NCI-H748 (cell line): ENCODE measurements around the gene MNAT1.

ENCODE experiments used
- DNase-seq: peaks from one replicate; lab custom pipeline; 2025; ENCODE audit not compliant: unreplicated experiment; lab: John Stamatoyannopoulos, UW

Gene MNAT1

DNA sequence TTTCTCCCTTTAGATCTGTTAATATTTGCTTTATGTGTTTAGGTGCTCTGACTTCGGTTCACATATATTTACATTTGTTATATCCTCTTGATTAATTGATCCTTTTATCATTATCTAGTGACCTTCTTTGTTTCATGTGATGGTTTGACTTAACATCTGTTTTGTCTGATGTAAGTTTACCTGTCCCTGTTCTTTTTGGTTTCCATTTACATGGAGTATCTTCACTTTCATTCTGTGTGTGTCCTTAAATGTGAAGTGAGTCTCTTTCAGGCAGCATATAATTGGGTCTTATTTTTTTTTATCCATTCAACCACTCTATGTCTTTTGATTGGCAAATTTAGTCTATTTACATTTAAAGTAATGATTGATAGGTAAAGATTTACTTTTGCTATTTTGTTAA is 222.1 kb downstream of the MNAT1 start:
- DNase-seq = no peak

DNA sequence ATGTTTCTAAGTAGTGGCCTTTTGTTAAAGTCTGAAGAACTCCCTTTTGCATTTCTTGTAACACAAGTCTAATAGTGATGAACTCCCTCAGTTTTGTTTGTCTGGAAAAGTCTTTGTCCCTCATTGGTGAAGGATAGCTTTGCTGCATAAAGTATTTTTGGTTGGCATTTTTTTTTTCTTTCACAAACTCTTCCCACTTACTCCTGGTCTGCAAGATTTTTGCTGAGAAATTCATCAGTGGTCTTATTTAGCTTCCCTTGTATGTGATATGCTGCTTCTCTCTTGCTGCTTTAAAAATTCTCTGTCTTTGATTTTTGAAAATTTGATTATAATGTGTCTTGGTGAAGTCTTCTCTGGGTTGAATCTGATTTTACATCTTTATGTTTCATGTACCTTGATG is 223.6 kb downstream of the MNAT1 start:
- no peak for DNase-seq

DNA sequence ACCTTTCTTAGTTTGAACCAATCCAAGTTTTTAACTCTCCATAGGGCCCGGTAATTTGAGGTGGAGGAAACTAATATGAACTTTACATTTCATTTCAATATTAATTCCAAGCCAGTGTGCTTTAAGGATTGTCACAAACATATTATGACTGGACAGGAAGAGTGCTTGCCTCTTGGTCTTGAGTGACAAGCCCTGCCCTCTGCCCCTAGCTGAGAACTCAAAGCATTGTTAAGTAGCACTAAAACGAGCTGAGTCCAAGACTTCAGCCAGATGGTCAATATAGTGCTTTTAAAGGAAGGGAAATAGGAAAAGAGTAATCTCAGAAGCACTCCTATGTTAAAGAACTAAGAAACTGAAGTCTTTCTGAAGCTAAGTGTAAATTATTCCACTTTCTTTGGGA is 229.2 kb downstream of the MNAT1 start:
- DNase-seq = no peak

DNA sequence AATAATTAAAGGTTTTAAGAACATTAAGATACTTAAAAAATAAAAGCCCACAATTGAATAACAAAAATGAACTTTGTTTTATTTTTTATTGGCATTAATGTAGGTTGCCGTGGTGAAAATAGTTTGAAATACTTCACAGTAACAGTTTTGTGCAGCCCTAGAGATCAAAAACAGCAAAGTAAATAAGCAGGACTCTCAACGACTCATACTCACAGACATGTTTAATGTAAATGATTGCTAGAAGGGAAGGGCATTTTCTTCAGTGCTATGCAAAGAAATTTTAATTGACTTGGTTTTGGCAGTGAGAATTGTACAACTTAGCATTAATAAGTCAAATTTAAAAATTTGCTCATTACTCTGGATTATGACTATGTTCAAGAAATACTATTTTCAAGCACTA is 230.3 kb downstream of the MNAT1 start:
- no peak for DNase-seq

DNA sequence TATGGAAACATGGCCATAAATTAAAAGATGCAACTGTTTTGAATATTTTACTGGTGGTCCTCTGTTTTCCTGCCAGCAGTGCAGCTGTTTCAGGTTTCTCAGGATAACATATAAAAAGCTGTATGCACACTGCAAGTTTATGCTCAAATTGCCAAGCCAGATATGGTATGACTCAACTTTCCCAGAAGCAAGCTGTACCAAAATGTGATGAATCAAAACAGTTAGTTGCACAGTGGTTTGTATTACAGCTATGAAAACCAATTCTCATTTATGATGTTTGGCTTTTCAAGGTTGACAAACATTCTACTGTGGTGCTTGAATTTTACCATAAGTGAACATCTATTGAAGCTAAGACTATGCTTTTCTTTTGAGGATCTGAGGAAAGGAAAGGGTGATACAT is 230.8 kb downstream of the MNAT1 start:
- no peak for DNase-seq

DNA sequence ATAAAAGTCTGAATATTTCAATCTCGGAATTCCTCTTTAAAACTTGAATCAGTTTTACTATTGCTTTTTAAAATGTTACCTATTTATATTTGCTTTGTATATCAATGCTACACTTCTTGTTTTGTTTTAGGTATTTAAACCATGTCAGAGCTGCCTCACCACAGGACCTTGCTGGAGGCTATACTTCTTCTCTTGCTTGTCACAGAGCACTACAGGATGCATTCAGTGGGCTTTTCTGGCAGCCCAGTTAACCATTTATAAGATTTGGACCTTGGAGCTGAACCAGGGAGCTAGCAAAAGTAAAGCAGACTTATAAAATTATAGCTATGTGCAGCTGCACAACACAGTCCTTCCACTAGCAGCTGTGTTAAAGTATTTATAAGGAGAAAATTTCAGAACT is 233.5 kb downstream of the MNAT1 start:
- DNase-seq = no peak

DNA sequence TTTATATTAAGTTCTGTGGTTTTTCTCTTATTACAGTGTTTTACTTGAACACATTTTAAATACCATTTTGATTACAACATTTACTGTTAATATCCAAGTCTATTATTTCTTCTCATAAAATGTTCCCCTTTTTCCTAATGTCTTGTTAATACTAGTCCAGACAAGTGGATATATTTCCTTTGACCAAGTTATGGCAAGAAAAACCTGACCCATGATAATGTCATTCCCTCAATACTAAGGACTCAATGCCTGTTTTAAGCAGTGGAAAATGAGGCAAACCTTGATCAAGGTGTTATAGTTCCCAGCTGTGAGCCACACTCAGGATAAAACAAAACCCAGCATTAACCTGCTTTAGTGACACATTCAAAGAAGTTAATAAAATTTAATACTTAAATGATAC is 234.1 kb downstream of the MNAT1 start:
- no peak for DNase-seq

DNA sequence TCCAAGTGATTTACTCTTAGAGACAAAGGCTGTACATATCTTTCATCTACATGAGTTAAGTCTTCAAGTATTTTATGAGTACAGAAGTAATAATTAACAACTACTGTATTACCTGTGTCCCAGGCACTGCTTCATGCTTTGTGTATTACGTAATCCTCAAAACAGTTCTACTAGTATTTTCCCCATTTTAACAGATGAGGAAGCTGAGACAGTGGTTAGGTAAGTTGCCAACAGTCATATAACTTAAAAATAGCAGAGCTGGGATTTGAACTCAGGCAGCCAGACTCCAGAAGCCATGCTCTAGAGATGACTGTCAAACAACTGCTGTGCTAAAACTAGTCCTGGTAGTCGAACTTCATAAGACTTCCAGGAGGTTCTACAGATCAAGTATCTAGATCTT is 235.6 kb downstream of the MNAT1 start:
- DNase-seq = no peak

DNA sequence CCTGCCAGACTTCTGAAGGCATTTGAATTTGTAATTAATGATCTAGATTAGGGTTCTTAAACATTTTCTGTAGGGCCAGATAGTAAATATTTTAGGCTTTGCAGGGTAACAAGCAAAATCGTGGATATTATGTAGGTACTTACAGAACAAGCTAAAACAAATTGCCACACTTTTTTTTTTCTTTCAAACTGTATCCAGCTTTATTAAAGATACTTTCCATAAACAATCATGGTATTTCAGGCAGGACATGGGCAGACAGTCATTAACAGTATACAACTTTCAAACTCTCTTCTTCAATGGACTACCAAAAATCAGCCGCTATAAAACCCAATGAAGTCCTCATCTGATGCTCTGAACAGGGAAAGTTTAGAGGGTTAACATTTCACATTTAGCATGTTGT is 236.7 kb downstream of the MNAT1 start:
- DNase-seq = no peak

DNA sequence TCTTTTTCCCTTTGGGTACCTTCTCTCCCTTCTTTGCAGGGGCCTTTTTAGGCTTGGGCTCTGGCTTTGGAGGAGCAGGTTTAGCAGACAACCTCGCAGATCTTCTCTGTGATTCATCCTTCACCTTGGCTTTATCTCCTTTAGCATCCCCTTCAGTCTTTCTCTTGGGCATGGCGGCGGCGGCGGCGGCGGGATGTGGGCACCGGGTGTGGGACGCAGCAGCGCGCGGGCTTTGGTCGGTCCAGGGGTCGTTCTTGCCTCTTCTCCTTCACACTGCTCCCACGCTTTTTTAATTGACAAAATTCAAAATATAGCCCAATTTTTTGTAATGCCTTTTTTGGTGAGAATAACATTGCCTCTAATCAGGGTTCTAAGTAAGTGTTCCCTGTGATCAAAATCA is 237.7 kb downstream of the MNAT1 start:
- DNase-seq = no peak

DNA sequence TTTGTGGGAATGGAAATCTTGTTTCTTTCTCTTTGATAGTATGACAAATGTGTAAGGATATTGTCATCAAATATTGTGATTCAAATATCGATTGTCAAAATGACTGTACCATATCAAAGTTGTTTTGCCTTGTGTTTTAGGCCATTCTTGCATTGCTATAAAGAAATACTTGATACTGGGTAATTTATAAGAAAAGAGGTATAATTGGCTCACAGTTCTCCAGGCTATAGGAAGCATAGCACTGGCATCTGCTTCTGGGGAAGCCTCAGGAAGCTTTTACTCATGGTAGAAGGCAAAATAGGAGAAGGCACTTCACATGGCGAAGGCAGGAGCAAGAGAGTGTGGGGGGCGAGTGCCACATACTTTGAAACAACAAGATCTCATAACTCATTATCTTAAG is 238.5 kb downstream of the MNAT1 start:
- DNase-seq = no peak

DNA sequence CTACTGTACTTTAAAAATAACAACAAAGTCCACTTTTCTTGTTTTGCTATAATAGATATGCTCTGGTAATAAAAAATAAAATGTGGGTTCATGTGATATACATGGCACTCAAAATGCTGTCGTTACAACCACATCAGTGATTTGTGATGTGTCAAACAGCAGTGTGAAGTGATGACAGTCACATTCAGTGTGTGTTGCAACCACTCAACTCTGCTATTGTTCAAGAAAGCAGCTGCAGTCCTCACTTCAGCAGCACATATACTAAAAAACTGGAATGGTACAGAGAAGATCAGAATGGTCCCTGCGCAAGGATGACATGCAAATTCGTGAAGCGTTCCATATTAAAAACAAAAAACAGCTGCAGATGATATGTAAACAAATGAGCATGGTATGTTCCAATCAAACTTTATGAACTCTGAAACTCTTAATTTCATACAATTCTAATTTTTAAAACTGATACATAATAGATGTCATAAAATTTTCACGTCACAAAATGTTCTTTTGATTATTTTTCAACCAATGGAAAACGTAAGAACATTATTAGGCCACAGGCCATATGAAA is 239.6 kb downstream of the MNAT1 start:
- no peak for DNase-seq

DNA sequence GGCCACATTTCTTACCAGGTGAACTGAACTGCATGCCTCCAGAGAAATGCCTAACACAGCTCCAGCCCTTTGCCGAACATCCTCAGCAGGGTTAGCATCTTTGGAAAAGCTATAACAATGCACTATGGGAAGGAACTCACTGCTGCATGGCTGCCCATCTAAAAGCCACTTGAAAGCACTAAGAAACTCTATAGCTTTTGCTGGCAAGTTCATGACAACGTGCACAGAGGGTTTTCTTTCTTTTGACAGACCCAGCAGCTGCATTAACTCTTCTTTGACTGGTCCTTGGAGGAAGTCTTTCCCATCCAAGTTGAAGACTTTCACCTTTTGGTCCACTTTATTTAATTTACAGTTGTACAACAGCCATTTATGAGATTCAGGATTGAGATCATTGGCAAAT is 241.0 kb downstream of the MNAT1 start:
- no peak for DNase-seq

DNA sequence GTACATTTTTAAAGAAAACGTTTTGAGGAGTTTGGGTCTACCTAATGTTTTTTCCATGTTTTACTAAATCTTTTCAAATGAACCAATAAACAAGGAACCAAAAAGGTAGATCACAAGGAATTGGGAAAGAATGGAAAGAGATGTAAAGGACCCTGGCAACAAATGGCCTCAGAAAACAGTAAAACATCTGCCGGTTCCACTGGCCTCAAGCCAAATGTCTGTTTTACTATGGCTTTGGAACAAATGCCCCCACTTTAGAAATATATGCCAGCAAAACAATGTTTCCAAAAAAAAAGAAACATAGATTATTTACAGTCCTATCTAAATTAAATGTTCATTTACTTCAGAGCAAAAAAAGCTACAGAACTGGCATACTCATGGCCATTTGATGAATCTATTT is 243.3 kb downstream of the MNAT1 start:
- DNase-seq = peak; percentile 53

DNA sequence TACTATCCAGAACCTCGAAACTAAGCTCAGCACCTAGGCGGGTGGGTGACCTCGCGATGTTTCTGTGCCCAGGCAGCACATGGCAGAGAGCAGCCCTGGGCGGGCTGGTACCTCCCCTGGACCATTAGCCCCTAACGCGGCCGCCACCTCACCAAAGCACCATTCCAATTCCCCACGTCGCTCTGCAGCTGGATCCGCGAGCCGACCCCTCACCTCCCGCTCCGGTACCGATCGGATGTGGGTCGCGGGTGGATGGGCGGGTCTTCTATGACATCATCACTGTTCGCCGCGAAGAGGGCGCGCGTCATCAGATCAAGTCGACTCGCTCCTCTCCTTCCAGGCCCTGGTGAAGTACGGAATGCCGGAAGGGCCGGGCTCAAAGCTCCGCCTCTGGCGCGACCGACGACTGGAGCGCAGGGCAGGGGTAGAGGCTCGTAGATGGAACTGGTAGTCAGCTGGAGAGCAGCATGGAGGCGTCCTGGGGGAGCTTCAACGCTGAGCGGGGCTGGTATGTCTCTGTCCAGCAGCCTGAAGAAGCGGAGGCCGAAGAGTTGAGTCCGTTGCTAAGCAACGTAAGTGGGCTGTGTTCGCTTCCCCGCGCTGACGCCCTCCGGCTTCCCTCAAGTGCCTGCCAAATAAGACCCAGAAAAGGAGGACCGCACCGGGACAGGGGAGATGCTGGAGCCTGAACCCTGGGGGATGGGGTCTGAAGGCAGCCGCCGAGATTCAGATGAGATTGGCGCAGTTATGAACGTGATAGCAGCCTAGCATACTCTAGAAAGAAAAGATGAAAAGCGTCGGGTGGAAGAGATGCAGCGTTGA is 246.5 kb downstream of the MNAT1 start, which contains the start of the genes SLC38A6 and TRMT5:
Gene SLC38A6, plus strand, starts transcription at position 435 of the 822 bp plus-strand sequence. Its CDS starts 33 bp downstream, at position 468.
Gene TRMT5, minus strand, starts transcription at position 269 of the 822 bp plus-strand sequence. Its CDS starts 106 bp downstream, at position 163.
- peak; percentile 95 for DNase-seq

DNA sequence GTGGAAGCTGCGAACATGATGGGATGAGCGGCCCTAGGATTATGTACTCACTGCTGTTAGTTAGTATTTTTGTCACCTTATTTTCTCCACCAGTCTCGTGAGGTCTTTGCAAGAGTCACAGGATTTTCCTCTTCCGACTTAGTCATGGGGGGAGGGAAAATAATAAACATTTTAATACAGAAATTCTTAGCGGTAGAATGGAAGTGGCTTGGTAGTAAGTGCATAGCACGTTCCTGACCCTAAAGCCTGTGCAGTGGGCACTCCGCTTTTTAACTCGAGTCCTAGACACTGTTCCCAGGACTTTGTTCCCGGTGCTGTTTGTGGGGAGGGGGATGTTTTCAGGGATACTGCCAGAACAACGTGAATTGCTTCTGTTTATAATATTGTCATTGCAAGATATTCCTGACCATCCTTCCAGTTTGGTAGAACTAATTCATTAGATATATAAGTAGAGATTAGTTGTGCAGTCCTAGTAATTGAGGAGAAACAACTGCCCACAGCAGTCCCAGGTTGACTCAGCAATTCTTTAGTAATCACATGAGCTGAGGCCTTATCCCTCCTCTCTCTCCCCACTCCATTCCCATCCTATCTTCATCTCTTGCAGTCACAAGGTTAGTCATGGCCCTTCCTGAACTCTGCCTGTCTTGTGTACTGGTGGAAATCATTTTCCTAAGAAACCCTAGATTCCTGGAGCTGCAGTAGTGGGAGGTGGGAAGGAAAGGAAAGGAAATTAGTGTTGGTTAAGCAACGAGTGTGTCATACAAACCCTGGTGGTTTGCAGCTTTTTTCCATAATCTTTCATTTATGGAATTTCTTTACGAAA is 247.3 kb downstream of the MNAT1 start:
- peak; percentile 55 for DNase-seq

DNA sequence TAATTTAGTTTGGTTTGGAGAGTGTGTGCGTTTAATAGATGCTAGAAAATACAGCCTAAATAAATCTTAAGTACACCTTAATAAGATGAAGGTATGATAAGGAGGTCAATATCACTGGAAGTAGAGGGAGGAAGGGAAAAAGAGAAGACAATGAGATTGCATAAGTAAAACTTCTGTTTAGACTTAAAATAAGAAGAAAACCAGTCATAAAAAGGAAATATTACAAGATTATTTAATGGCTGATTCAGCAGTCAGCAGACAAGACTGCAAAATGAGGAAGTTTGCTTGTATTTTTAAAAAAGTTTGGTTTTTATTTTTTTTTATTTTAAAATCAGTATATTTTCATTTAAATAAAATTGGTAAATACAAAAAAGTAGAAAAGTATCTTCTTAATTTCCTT is 249.6 kb downstream of the MNAT1 start:
- DNase-seq = no peak

DNA sequence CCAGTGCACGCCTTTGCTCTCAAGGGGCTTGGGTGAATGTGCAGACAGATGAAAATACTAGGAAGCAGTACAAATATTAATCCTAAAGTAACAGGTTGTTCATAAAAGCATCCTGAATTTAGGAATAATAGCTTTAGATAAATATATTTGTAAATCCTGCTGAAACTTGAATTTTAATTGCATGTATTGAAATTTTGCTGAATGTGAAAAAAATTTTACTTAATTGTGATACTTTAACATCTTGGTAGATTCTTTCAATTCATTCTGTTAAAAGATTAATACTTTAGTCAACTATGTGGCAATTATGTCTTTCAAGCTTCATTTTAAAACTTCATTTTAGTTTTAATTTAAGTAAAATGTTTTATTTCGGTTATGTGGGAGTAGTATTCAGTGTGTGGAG is 251.9 kb downstream of the MNAT1 start:
- DNase-seq = no peak

DNA sequence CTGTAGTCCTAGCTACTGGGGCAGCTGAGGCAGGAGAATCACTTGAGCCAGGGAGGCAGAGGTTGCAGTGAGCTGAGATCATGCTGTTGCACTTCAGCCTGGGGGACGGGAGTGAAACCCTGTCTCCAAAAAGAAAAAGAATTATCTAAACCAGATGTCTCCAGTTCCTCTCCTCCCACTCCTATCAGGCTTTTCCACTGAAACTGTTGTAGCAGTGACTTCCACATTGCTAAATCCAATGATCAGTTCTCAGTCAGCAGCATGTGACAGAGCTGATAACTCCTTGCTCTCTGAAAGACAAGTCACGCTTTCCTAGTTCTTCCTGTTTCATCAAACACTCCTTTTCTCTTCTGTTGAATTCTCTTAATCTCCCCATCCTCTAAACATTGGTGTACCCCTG is 255.0 kb downstream of the MNAT1 start:
- DNase-seq = no peak

DNA sequence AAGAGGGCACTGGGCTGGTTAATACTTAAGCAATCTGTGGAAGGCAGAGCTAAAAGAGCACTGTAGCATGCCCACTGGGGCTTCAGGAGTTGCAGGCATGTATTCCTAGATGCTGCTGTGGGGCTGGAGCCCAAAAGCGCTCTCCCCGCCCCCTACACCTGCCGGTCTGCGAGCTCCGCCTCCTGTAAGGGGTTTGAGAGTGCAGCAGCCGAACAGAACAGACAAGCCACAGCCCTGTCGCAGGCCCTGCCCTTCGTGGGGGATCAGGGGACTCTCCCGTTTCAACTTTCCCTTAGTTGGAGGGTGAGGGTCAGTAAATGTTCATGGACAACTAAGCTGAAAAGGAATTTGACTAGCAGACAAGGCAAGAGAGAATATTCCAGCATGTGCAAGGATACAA is 264.1 kb downstream of the MNAT1 start:
- no peak for DNase-seq

DNA sequence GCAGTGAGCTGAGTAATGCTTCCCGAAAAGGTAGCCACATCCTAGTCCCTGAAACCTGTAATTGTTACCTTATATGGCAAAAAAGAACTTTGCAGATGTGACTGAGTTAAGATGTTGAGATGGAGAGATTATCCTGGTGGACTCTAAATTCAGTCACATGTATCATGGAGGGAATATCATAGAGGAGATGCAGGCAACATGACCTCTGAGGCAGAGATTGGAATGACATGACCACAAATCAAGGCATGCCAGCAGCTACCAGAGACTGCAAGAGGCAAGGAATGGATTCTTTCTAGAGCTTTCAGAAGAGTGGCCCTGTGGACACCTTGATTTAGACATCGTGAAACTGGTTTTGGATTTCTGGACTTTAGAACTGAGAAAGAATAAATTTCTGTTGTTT is 265.0 kb downstream of the MNAT1 start:
- no peak for DNase-seq

DNA sequence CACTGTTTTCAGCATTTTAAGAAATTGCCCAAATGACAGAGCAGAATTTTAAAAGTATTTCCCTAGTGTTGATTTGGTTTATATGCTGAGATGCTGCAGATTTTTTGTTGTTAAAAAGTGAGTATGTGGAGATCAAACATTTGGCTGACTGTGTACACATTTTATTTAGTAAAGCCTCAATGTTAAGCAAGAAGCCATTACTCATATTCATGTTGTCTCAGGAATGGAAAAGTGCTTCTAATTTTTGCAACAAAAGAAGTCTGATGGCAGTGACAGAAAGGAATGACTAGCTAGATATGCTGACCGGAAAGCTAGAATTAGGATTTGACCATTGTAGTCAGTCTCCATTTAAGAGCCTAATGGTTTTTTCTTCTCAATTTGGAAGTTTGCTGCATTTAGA is 269.0 kb downstream of the MNAT1 start:
- DNase-seq = no peak
